HepG2 (cell line): ENCODE data around the gene ICAM3. TPM values are rescaled to one million over a fixed set of nuclear protein-coding genes. Genes with fewer than 3 reads are reported as not detected.

Experiments
- ATAC-seq: fragments of 200-7000 bp; cut with Tn5 transposase; 3 replicates; pipeline ENCODE4 v1.9.1; 2020; ENCODE audit warnings: mild to moderate bottlenecking, moderate library complexity
- BruUV-seq: library from RNA; stranded (reverse); fragments of 400-500 nt; replicated peaks from 2 replicates; lab custom pipeline; 2021; lab: Mats Ljungman, UMichigan
- CTCF ChIA-PET: fragments of 300-600 bp; formaldehyde crosslinking; extraction: SDS; loops from one replicate; lab custom pipeline; 2021; ENCODE audit warnings: low total read pairs, inconsistent platforms, low intra/inter-chr PET ratio; lab: Yijun Ruan, JAX
- POLR2A ChIA-PET: fragments of 350-600 bp; sonication (Branson Sonifier 250); formaldehyde crosslinking; loops from one replicate; lab custom pipeline; 2020; ENCODE audit warnings: antibody characterized with exemption, inconsistent platforms; lab: Yijun Ruan, JAX
- DNase-seq: peaks from one replicate; pipeline ENCODE4 v3.0.0-alpha.2; 2015; ENCODE audit warnings: low spot score
- FAIRE-seq: peaks from 3 replicates; lab custom pipeline; 2011; peaks lifted over from hg19 to GRCh38; lab: Jason Lieb, UNC
- H2AFZ ChIP-seq: one replicate; pipeline ENCODE4 v1.6.1; 2011; ENCODE audit warnings: low read length, inconsistent platforms
- H3K27ac ChIP-seq: fragments of 300-600 bp; 3 replicates; pipeline ENCODE4 v1.8.0; 2011; ENCODE audit warnings: mixed run types, mild to moderate bottlenecking, mixed read lengths, low read length, inconsistent platforms; ENCODE audit not compliant: insufficient read depth; ENCODE audit errors: extremely low read length
- H3K27me3 ChIP-seq, 2 experiments: fragments of 200-600 bp in 1 of 2; 2 replicates in 1 of 2; 3 replicates in 1 of 2; pipeline versions ENCODE4 v1.6.0 to v1.8.0; 2011; ENCODE audit warnings: low read length in 2 of 2, mild to moderate bottlenecking in 2 of 2, moderate library complexity in 2 of 2, inconsistent platforms in 1 of 2; ENCODE audit not compliant: insufficient read depth in 2 of 2, control insufficient read depth in 1 of 2
- H3K36me3 ChIP-seq, 2 experiments: fragments of 200-600 bp in 1 of 2; replicated peaks in 1 of 2; 2 replicates in 1 of 2; 3 replicates in 1 of 2; pipeline versions ENCODE4 v1.5.1 to v1.8.0; 2011; ENCODE audit warnings: low read length in 2 of 2, inconsistent platforms in 1 of 2; ENCODE audit not compliant: insufficient read depth in 2 of 2, control insufficient read depth in 1 of 2
- H3K4me1 ChIP-seq: 2 replicates; pipeline ENCODE4 v1.5.1; 2012; ENCODE audit warnings: low read length, inconsistent platforms; ENCODE audit not compliant: insufficient read depth
- H3K4me2 ChIP-seq: 2 replicates; pipeline ENCODE4 v1.6.0; 2011; ENCODE audit warnings: low read depth, low read length, inconsistent platforms
- H3K4me3 ChIP-seq, 3 experiments: fragments of 200-600 bp in 1 of 3; sonication (generic), shearing (Covaris generic) in 1 of 3; replicated peaks in 1 of 3; 2 replicates each; pipeline ENCODE4 v1.5.1; 2011 to 2016; ENCODE audit warnings: low read length in 3 of 3, inconsistent platforms in 2 of 3, low read depth in 2 of 3, mild to moderate bottlenecking in 2 of 3, control low read depth in 1 of 3, mixed read lengths in 1 of 3; ENCODE audit not compliant: insufficient read depth in 1 of 3
- H3K79me2 ChIP-seq: one replicate; pipeline ENCODE4 v1.6.1; 2011; ENCODE audit warnings: low read length, inconsistent platforms; ENCODE audit not compliant: insufficient read depth
- H3K9ac ChIP-seq: 2 replicates; pipeline ENCODE4 v1.6.0; 2011; ENCODE audit warnings: mild to moderate bottlenecking, low read depth, low read length, inconsistent platforms; ENCODE audit not compliant: insufficient read depth
- H3K9me3 ChIP-seq: 2 replicates; pipeline ENCODE4 v1.5.1; 2012; ENCODE audit warnings: mild to moderate bottlenecking, low read length
- H4K20me1 ChIP-seq: 2 replicates; pipeline ENCODE4 v1.6.0; 2011; ENCODE audit warnings: inconsistent platforms, mild to moderate bottlenecking, low read length, moderate library complexity; ENCODE audit not compliant: insufficient read depth
- AGO2 ChIP-seq: fragments of 200-400 bp; formaldehyde crosslinking; optimal IDR thresholded peaks from 2 replicates; pipeline ENCODE3; 2017; ENCODE audit warnings: mild to moderate bottlenecking, low read depth, low read length, moderate library complexity
- CHD2 ChIP-seq: IDR thresholded peaks from 2 replicates; pipeline ENCODE4 v1.6.1; 2011; ENCODE audit warnings: low read depth, low read length, improper control_type of control experiment
- ETV5 ChIP-seq: IDR thresholded peaks from 2 replicates; pipeline ENCODE4 v1.6.1; 2018; ENCODE audit warnings: missing biosample characterization, missing genetic modification reagents, inconsistent platforms, borderline replicate concordance
- FOXM1 ChIP-seq: sonication (generic); formaldehyde crosslinking; IDR thresholded peaks from 2 replicates; pipeline ENCODE4 v1.5.0; 2020; ENCODE audit warnings: missing genetic modification reagents
- GPBP1L1 ChIP-seq: sonication (generic); formaldehyde crosslinking; IDR thresholded peaks from 2 replicates; pipeline ENCODE4 v1.5.0; 2020; ENCODE audit warnings: mild to moderate bottlenecking, missing genetic modification reagents
- IRX3 ChIP-seq: sonication (generic); formaldehyde crosslinking; IDR thresholded peaks from 2 replicates; pipeline ENCODE4 v1.8.1; 2023; ENCODE audit warnings: mild to moderate bottlenecking, low read depth, missing genetic modification reagents, borderline replicate concordance
- KLF9 ChIP-seq: IDR thresholded peaks from 2 replicates; pipeline ENCODE4 v1.6.1; 2016; ENCODE audit warnings: low read depth
- REL ChIP-seq: sonication (generic); formaldehyde crosslinking; conservative IDR thresholded peaks from 2 replicates; pipeline ENCODE4 v1.8.0; 2022; ENCODE audit warnings: mild to moderate bottlenecking, missing genetic modification reagents, moderate library complexity
- SAP130 ChIP-seq: IDR thresholded peaks from 2 replicates; pipeline ENCODE4 v1.6.1; 2016; ENCODE audit warnings: low read depth
- SATB2 ChIP-seq: sonication (generic); formaldehyde crosslinking; IDR thresholded peaks from 2 replicates; pipeline ENCODE4 v1.5.0; 2020; ENCODE audit warnings: missing genetic modification reagents
- SP4 ChIP-seq: sonication (generic); formaldehyde crosslinking; IDR thresholded peaks from 2 replicates; pipeline ENCODE4 v1.8.1; 2023; ENCODE audit warnings: mild to moderate bottlenecking, missing genetic modification reagents
- SRSF4 ChIP-seq: fragments of 200-400 bp; formaldehyde crosslinking; IDR thresholded peaks from one replicate; pipeline ENCODE4 v1.6.1; 2018; ENCODE audit warnings: mild to moderate bottlenecking, low read depth, low read length, moderate library complexity; ENCODE audit not compliant: poor library complexity, severe bottlenecking
- ZFYVE20 ChIP-seq: sonication (generic); formaldehyde crosslinking; IDR thresholded peaks from 2 replicates; pipeline ENCODE4 v1.8.0; 2023; ENCODE audit warnings: low read depth, mild to moderate bottlenecking, moderate library complexity, missing genetic modification reagents, borderline replicate concordance
- ZMYM3 ChIP-seq: sonication (generic); formaldehyde crosslinking; IDR thresholded peaks from 2 replicates; pipeline ENCODE4 v1.5.1; 2020; ENCODE audit warnings: mild to moderate bottlenecking, missing genetic modification reagents
- ZNF180 ChIP-seq: sonication (generic); formaldehyde crosslinking; IDR thresholded peaks from 2 replicates; pipeline ENCODE4 v1.4.0; 2020; ENCODE audit warnings: low read depth, missing genetic modification reagents, borderline replicate concordance
- ZNF441 ChIP-seq: sonication (generic); formaldehyde crosslinking; IDR thresholded peaks from 2 replicates; pipeline ENCODE4 v1.7.0; 2021; ENCODE audit warnings: missing genetic modification reagents, borderline replicate concordance
- ZNF672 ChIP-seq: sonication (generic); formaldehyde crosslinking; IDR thresholded peaks from 2 replicates; pipeline ENCODE4 v1.8.1; 2022; ENCODE audit warnings: missing genetic modification reagents
- ZNF678 ChIP-seq: sonication (generic); formaldehyde crosslinking; IDR thresholded peaks from 2 replicates; pipeline ENCODE4 v1.4.0; 2020; ENCODE audit warnings: mild to moderate bottlenecking, missing genetic modification reagents
- ZNF713 ChIP-seq: sonication (generic); formaldehyde crosslinking; IDR thresholded peaks from 2 replicates; pipeline ENCODE4 v1.4.0; 2020; ENCODE audit warnings: mild to moderate bottlenecking, missing genetic modification reagents
- ZNF720 ChIP-seq: sonication (generic); formaldehyde crosslinking; IDR thresholded peaks from 2 replicates; pipeline ENCODE4 v1.4.0; 2020; ENCODE audit warnings: missing genetic modification reagents
- ZNF878 ChIP-seq: sonication (generic); formaldehyde crosslinking; IDR thresholded peaks from 2 replicates; pipeline ENCODE4 v1.8.1; 2023; ENCODE audit warnings: mild to moderate bottlenecking, missing genetic modification reagents, moderate library complexity
- WGBS: methylation state at CpG from one replicate; pipeline ENCODE4 v1.1.6; 2017; ENCODE audit warnings: low lambda C conversion rate; 5-methylcytosine and 5-hydroxymethylcytosine counted together
- in situ Hi-C: cut with HindIII; loops from 2 replicates; pipeline ENCODE4 v1.10.0; 2017; ENCODE audit warnings: low pct_unique_long_range_greater_than_20kb; ENCODE audit not compliant: extremely low pct_ligation_motif_present
- intact Hi-C: fragments of 100-400 bp; cut with micrococcal nuclease; formaldehyde crosslinking; loops from one replicate; pipeline ENCODE4 v1.10.0; 2022; ENCODE audit not compliant: unreplicated experiment
- polyA plus RNA-seq, 8 experiments: library from polyadenylated mRNA; depleted of rRNA in 3 of 8; stranded (reverse) in 7 of 8; unstranded in 1 of 8; fragments of >200 nt; fragmentation: Illumina TruSeq in 4 of 8; extraction: Trizol in 4 of 8; gene quantifications; 2 replicates each; pipeline versions ENCODE4 v1.2.1 to v1.2.3, GENCODE V29; 2011 to 2016; ENCODE audit warnings: low read depth in 4 of 8, missing spikeins in 1 of 8, mixed read lengths in 1 of 8; ENCODE audit not compliant: insufficient read depth in 1 of 8
- total RNA-seq, 5 experiments: library from RNA; depleted of rRNA; stranded (reverse); fragments of >200 nt; fragmentation: Illumina TruSeq; extraction: Trizol; gene quantifications; 2 replicates each; pipeline ENCODE4 v1.2.3, GENCODE V29; 2016; ENCODE audit warnings: low read depth in 1 of 5
- TF ChIP-seq, protein P1 (sequence below), 2 experiments: fragments of 450-650 bp in 1 of 2; sonication (generic) in 1 of 2; formaldehyde crosslinking; IDR thresholded peaks; 2 replicates each; pipeline versions ENCODE4 v1.5.0 to v1.8.0; 2020 to 2022; ENCODE audit warnings: mild to moderate bottlenecking in 1 of 2, missing genetic modification reagents in 1 of 2
- TF ChIP-seq, protein P2 (sequence below): sonication (generic); formaldehyde crosslinking; IDR thresholded peaks from 2 replicates; pipeline ENCODE4 v1.5.0; 2020; ENCODE audit warnings: missing genetic modification reagents

The ICAM3 gene
- total and polyA plus RNA-seq, 2 of the 13 experiments (the other 11 are each of a cell fraction or from before 2014, with no cell fraction given), result 14.1 to 21.0 TPM

GRCh38 chr19:10290876-10291553 lies 48.4 kb downstream of the ICAM3 start:
- peak; percentile 42 for FAIRE-seq
- Histone ChIP-seq H3K9ac (0 out of 2 replicates have a peak overlapping the region, but pooled peaks have one; percentile 31), H3K27me3 (peaks cover 0 to 20% of the 10 kb centered on the region in 2 experiments; a peak in 3 of 5 replicates), H3K36me3 (no peaks in the 10 kb centered on the region; a peak in 2 of 5 replicates), H2AFZ (no peak overlapping the region), H4K20me1 (no peaks in the 10 kb centered on the region), H3K4me2 (peak overlapping the region; percentile 97), H3K27ac (no peak overlapping the region), H3K79me2 (no peaks in the 10 kb centered on the region), H3K9me3 (no peaks in the 10 kb centered on the region), H3K4me1 (peaks cover 75% of the 10 kb centered on the region), H3K4me3 (peak overlapping the region; percentile 52 to 79 (median 62))
- ChIA-PET POLR2A (interaction anchor here (0.6 to 7.3 kb wide), 7 partner anchors 11 to 98 kb away, joined by 3 to 149 read pairs (median 4); partner anchors contain the start of genes ICAM1, RAVER1 and TYK2), CTCF (no interaction called here)
- in situ Hi-C loops (no loop called here), intact Hi-C loops (no loop called here)
- no TSS peak for BruUV-seq
- peak; percentile 43 for DNase-seq
- WGBS, result under 1% methylated on average over 15 of the region's 57 CpGs
- peak; percentile 16 for ATAC-seq
- TF ChIP-seq ZNF672, result 0 out of 2 replicates have a peak, but pooled peaks have one; percentile 4
- TF ChIP-seq ZFYVE20 (CRISPR knock-in tag), result no peak
- no peak for TF ChIP-seq GPBP1L1 (CRISPR knock-in tag)
- TF ChIP-seq ETV5, result no peak
- no peak for TF ChIP-seq ZNF720
- TF ChIP-seq, protein P1, sequence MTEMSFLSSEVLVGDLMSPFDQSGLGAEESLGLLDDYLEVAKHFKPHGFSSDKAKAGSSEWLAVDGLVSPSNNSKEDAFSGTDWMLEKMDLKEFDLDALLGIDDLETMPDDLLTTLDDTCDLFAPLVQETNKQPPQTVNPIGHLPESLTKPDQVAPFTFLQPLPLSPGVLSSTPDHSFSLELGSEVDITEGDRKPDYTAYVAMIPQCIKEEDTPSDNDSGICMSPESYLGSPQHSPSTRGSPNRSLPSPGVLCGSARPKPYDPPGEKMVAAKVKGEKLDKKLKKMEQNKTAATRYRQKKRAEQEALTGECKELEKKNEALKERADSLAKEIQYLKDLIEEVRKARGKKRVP (CRISPR knock-in tag; IDR thresholded peaks at IDR 0.05), result no peak
- TF ChIP-seq ZNF713, result no peak
- no peak for TF ChIP-seq KLF9 (CRISPR knock-in tag)
- peak; percentile 35; the same call in 1 of the 2 replicates for TF ChIP-seq ZNF180 (CRISPR knock-in tag)
- TF ChIP-seq ZNF441 (CRISPR knock-in tag), result no peak
- TF ChIP-seq REL (CRISPR knock-in tag), result 0 out of 2 replicates have a peak, but pooled peaks have one; percentile 54
- TF ChIP-seq ZMYM3, result no peak
- TF ChIP-seq AGO2, result no peak
- no peak for TF ChIP-seq SRSF4
- TF ChIP-seq SAP130, result peak; percentile 56; the same call in 1 of the 2 replicates
- TF ChIP-seq, protein P2, sequence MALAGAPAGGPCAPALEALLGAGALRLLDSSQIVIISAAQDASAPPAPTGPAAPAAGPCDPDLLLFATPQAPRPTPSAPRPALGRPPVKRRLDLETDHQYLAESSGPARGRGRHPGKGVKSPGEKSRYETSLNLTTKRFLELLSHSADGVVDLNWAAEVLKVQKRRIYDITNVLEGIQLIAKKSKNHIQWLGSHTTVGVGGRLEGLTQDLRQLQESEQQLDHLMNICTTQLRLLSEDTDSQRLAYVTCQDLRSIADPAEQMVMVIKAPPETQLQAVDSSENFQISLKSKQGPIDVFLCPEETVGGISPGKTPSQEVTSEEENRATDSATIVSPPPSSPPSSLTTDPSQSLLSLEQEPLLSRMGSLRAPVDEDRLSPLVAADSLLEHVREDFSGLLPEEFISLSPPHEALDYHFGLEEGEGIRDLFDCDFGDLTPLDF (CRISPR knock-in tag), result no peak
- TF ChIP-seq ZNF678, result no peak
- TF ChIP-seq ZNF878 (CRISPR knock-in tag), result no peak
- TF ChIP-seq FOXM1, result no peak
- TF ChIP-seq SP4 (CRISPR knock-in tag), result peak; percentile 75; the same call in 1 of the 2 replicates
- TF ChIP-seq IRX3 (CRISPR knock-in tag), result no peak
- no peak for TF ChIP-seq SATB2 (CRISPR knock-in tag)
- no peak for TF ChIP-seq CHD2
